Measurements from ENCODE around the gene PTPRD. TPM values are rescaled to one million over a fixed set of nuclear protein-coding genes. Genes with fewer than 3 reads are reported as not detected.

The PTPRD gene
- total RNA-seq, 1 donor from 2014 or later = 75.7 TPM

GRCh38 chr9:8800196-8800595 lies 1812.6 kb downstream of the PTPRD start:
- Histone ChIP-seq H3K4me1 (ENCODE audit: control insufficient read depth in 3 of 3, insufficient read depth in 3 of 3, low read length in 3 of 3) (no peaks in the 10 kb centered on the region), H3K36me3 (ENCODE audit: control insufficient read depth in 3 of 3, insufficient read depth in 3 of 3, low read length in 3 of 3) (no peaks in the 10 kb centered on the region), H3K27me3 (ENCODE audit: control insufficient read depth in 3 of 3, insufficient read depth in 3 of 3, low read length in 3 of 3) (no peaks in the 10 kb centered on the region), H3K4me3 (ENCODE audit: low read length in 3 of 3) (no peak overlapping the region), H3K27ac (ENCODE audit: low read depth, low read length) (no peak overlapping the region), H3K9me3 (ENCODE audit: control insufficient read depth in 3 of 3, low read length in 3 of 3) (no peaks in the 10 kb centered on the region), H3K9ac (ENCODE audit: low read depth in 1 of 3, low read length in 3 of 3) (no peak overlapping the region)

GRCh38 chr9:8799615-8800014 lies 1813.2 kb downstream of the PTPRD start:
- H3K9me3 ChIP-seq (ENCODE audit: control insufficient read depth in 3 of 3, low read length in 3 of 3) = no peaks in the 10 kb centered on the region
- no peaks in the 10 kb centered on the region for H3K27me3 ChIP-seq (ENCODE audit: control insufficient read depth in 3 of 3, insufficient read depth in 3 of 3, low read length in 3 of 3)
- no peaks in the 10 kb centered on the region for H3K36me3 ChIP-seq (ENCODE audit: control insufficient read depth in 3 of 3, insufficient read depth in 3 of 3, low read length in 3 of 3)
- no peak overlapping the region for H3K4me3 ChIP-seq (ENCODE audit: low read length in 3 of 3)
- no peaks in the 10 kb centered on the region for H3K4me1 ChIP-seq (ENCODE audit: control insufficient read depth in 3 of 3, insufficient read depth in 3 of 3, low read length in 3 of 3)
- H3K9ac ChIP-seq (ENCODE audit: low read depth in 1 of 3, low read length in 3 of 3) = no peak overlapping the region
- H3K27ac ChIP-seq (ENCODE audit: low read depth, low read length) = no peak overlapping the region

- Histone ChIP-seq H3K36me3 (ENCODE audit: control insufficient read depth in 3 of 3, insufficient read depth in 3 of 3, low read length in 3 of 3) (no peaks in the 10 kb centered on the region), H3K9ac (ENCODE audit: low read depth in 1 of 3, low read length in 3 of 3) (no peak overlapping the region), H3K27me3 (ENCODE audit: control insufficient read depth in 3 of 3, insufficient read depth in 3 of 3, low read length in 3 of 3) (no peaks in the 10 kb centered on the region), H3K4me3 (ENCODE audit: low read length in 3 of 3) (no peak overlapping the region), H3K4me1 (ENCODE audit: control insufficient read depth in 3 of 3, insufficient read depth in 3 of 3, low read length in 3 of 3) (no peaks in the 10 kb centered on the region), H3K27ac (ENCODE audit: low read depth, low read length) (no peak overlapping the region), H3K9me3 (ENCODE audit: control insufficient read depth in 3 of 3, low read length in 3 of 3) (no peaks in the 10 kb centered on the region)
These were observed 1813.6 kb downstream of the PTPRD start for GRCh38 chr9:8799206-8799605.

DNA sequence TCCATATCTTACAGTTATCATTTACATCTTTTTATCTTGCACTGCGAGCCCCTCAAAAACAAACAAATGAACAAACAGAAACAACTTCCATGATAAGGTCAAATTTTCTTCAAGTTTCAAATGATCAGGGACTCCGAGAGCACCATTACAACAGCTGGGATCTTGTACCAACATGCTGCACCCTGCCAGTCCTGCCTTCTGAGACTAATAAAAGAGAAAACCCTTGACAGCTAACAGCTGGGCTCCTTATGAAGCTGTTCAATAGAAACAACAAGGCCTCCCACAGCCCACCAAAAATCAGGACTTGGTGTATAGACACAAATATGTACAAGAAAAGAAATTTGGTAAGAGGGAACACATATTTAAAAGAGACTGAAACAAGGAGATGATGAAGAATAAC lies 1828.0 kb downstream of the PTPRD start:
- Histone ChIP-seq H3K4me3 (ENCODE audit: low read length in 3 of 3) (no peak overlapping the region), H3K27ac (ENCODE audit: low read depth, low read length) (no peak overlapping the region)

GRCh38 chr9:8783941-8784340 lies 1828.9 kb downstream of the PTPRD start:
- Histone ChIP-seq H3K27ac (ENCODE audit: low read depth, low read length) (no peak overlapping the region), H3K4me1 (ENCODE audit: control insufficient read depth in 3 of 3, insufficient read depth in 3 of 3, low read length in 3 of 3) (no peaks in the 10 kb centered on the region), H3K4me3 (ENCODE audit: low read length in 3 of 3) (no peak overlapping the region), H3K9ac (ENCODE audit: low read depth in 1 of 3, low read length in 3 of 3) (no peak overlapping the region), H3K9me3 (ENCODE audit: control insufficient read depth in 3 of 3, low read length in 3 of 3) (no peaks in the 10 kb centered on the region), H3K27me3 (ENCODE audit: control insufficient read depth in 3 of 3, insufficient read depth in 3 of 3, low read length in 3 of 3) (no peaks in the 10 kb centered on the region), H3K36me3 (ENCODE audit: control insufficient read depth in 3 of 3, insufficient read depth in 3 of 3, low read length in 3 of 3) (no peaks in the 10 kb centered on the region)

More for the DNA sequence above, 1828.0 kb downstream of the PTPRD start:
- H3K9me3 ChIP-seq (ENCODE audit: control insufficient read depth in 3 of 3, low read length in 3 of 3) = no peaks in the 10 kb centered on the region
- no peaks in the 10 kb centered on the region for H3K36me3 ChIP-seq (ENCODE audit: control insufficient read depth in 3 of 3, insufficient read depth in 3 of 3, low read length in 3 of 3)
- no peak overlapping the region for H3K9ac ChIP-seq (ENCODE audit: low read depth in 1 of 3, low read length in 3 of 3)
- no peaks in the 10 kb centered on the region for H3K27me3 ChIP-seq (ENCODE audit: control insufficient read depth in 3 of 3, insufficient read depth in 3 of 3, low read length in 3 of 3)
- H3K4me1 ChIP-seq (ENCODE audit: control insufficient read depth in 3 of 3, insufficient read depth in 3 of 3, low read length in 3 of 3) = no peaks in the 10 kb centered on the region

DNA sequence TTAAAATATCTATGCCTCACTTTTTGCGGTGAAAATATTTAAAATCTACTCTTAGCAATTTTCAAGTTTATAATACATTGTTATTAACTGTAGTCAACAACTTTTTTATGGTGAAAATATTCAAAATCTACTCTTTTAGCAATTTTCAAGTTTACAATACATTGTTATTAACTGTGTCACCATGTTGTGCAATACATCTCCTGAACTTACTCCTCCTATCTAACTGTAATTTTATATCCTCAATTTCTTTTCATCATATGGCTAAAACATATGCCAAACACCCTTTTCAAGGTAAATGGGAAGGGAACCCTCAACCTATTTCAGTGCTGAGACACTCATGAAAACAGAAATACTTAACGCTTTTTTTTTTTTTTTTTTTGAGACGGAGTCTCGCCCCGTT lies 1830.6 kb downstream of the PTPRD start:
- Histone ChIP-seq H3K36me3 (ENCODE audit: control insufficient read depth in 3 of 3, insufficient read depth in 3 of 3, low read length in 3 of 3) (no peaks in the 10 kb centered on the region), H3K9ac (ENCODE audit: low read depth in 1 of 3, low read length in 3 of 3) (no peak overlapping the region), H3K9me3 (ENCODE audit: control insufficient read depth in 3 of 3, low read length in 3 of 3) (no peaks in the 10 kb centered on the region), H3K27me3 (ENCODE audit: control insufficient read depth in 3 of 3, insufficient read depth in 3 of 3, low read length in 3 of 3) (no peaks in the 10 kb centered on the region), H3K27ac (ENCODE audit: low read depth, low read length) (no peak overlapping the region), H3K4me1 (ENCODE audit: control insufficient read depth in 3 of 3, insufficient read depth in 3 of 3, low read length in 3 of 3) (no peaks in the 10 kb centered on the region), H3K4me3 (ENCODE audit: low read length in 3 of 3) (no peak overlapping the region)

- Histone ChIP-seq H3K27me3 (ENCODE audit: control insufficient read depth in 3 of 3, insufficient read depth in 3 of 3, low read length in 3 of 3) (no peaks in the 10 kb centered on the region), H3K9me3 (ENCODE audit: control insufficient read depth in 3 of 3, low read length in 3 of 3) (no peaks in the 10 kb centered on the region), H3K36me3 (ENCODE audit: control insufficient read depth in 3 of 3, insufficient read depth in 3 of 3, low read length in 3 of 3) (no peaks in the 10 kb centered on the region), H3K27ac (ENCODE audit: low read depth, low read length) (no peak overlapping the region), H3K4me1 (ENCODE audit: control insufficient read depth in 3 of 3, insufficient read depth in 3 of 3, low read length in 3 of 3) (no peaks in the 10 kb centered on the region), H3K4me3 (ENCODE audit: low read length in 3 of 3) (no peak overlapping the region), H3K9ac (ENCODE audit: low read depth in 1 of 3, low read length in 3 of 3) (no peak overlapping the region)
These were observed 1831.3 kb downstream of the PTPRD start for GRCh38 chr9:8781458-8781857.

GRCh38 chr9:8780386-8780785 lies 1832.4 kb downstream of the PTPRD start:
- no peak overlapping the region for H3K4me3 ChIP-seq (ENCODE audit: low read length in 3 of 3)
- no peaks in the 10 kb centered on the region for H3K27me3 ChIP-seq (ENCODE audit: control insufficient read depth in 3 of 3, insufficient read depth in 3 of 3, low read length in 3 of 3)
- H3K9ac ChIP-seq (ENCODE audit: low read depth in 1 of 3, low read length in 3 of 3) = no peak overlapping the region
- no peak overlapping the region for H3K27ac ChIP-seq (ENCODE audit: low read depth, low read length)
- H3K9me3 ChIP-seq (ENCODE audit: control insufficient read depth in 3 of 3, low read length in 3 of 3) = no peaks in the 10 kb centered on the region
- no peaks in the 10 kb centered on the region for H3K36me3 ChIP-seq (ENCODE audit: control insufficient read depth in 3 of 3, insufficient read depth in 3 of 3, low read length in 3 of 3)
- no peaks in the 10 kb centered on the region for H3K4me1 ChIP-seq (ENCODE audit: control insufficient read depth in 3 of 3, insufficient read depth in 3 of 3, low read length in 3 of 3)

GRCh38 chr9:8779478-8779877 lies 1833.3 kb downstream of the PTPRD start:
- Histone ChIP-seq H3K4me3 (ENCODE audit: low read length in 3 of 3) (no peak overlapping the region), H3K9me3 (ENCODE audit: control insufficient read depth in 3 of 3, low read length in 3 of 3) (no peaks in the 10 kb centered on the region), H3K27ac (ENCODE audit: low read depth, low read length) (no peak overlapping the region), H3K27me3 (ENCODE audit: control insufficient read depth in 3 of 3, insufficient read depth in 3 of 3, low read length in 3 of 3) (no peaks in the 10 kb centered on the region), H3K36me3 (ENCODE audit: control insufficient read depth in 3 of 3, insufficient read depth in 3 of 3, low read length in 3 of 3) (no peaks in the 10 kb centered on the region), H3K9ac (ENCODE audit: low read depth in 1 of 3, low read length in 3 of 3) (no peak overlapping the region), H3K4me1 (ENCODE audit: control insufficient read depth in 3 of 3, insufficient read depth in 3 of 3, low read length in 3 of 3) (no peaks in the 10 kb centered on the region)

GRCh38 chr9:8778356-8778755 lies 1834.4 kb downstream of the PTPRD start:
- H3K4me3 ChIP-seq (ENCODE audit: low read length in 3 of 3) = no peak overlapping the region
- H3K27ac ChIP-seq (ENCODE audit: low read depth, low read length) = no peak overlapping the region
- no peaks in the 10 kb centered on the region for H3K9me3 ChIP-seq (ENCODE audit: control insufficient read depth in 3 of 3, low read length in 3 of 3)
- H3K36me3 ChIP-seq (ENCODE audit: control insufficient read depth in 3 of 3, insufficient read depth in 3 of 3, low read length in 3 of 3) = no peaks in the 10 kb centered on the region
- H3K4me1 ChIP-seq (ENCODE audit: control insufficient read depth in 3 of 3, insufficient read depth in 3 of 3, low read length in 3 of 3) = no peaks in the 10 kb centered on the region
- no peaks in the 10 kb centered on the region for H3K27me3 ChIP-seq (ENCODE audit: control insufficient read depth in 3 of 3, insufficient read depth in 3 of 3, low read length in 3 of 3)
- H3K9ac ChIP-seq (ENCODE audit: low read depth in 1 of 3, low read length in 3 of 3) = no peak overlapping the region

- H3K9ac ChIP-seq (ENCODE audit: low read depth in 1 of 3, low read length in 3 of 3) = no peak overlapping the region
These were observed 1840.5 kb downstream of the PTPRD start for GRCh38 chr9:8772302-8772701.

More at GRCh38 chr9:8772302-8772701, 1840.5 kb downstream of the PTPRD start:
- Histone ChIP-seq H3K9me3 (ENCODE audit: control insufficient read depth in 3 of 3, low read length in 3 of 3) (no peaks in the 10 kb centered on the region), H3K4me1 (ENCODE audit: control insufficient read depth in 3 of 3, insufficient read depth in 3 of 3, low read length in 3 of 3) (no peaks in the 10 kb centered on the region), H3K27me3 (ENCODE audit: control insufficient read depth in 3 of 3, insufficient read depth in 3 of 3, low read length in 3 of 3) (no peaks in the 10 kb centered on the region), H3K4me3 (ENCODE audit: low read length in 3 of 3) (no peak overlapping the region), H3K27ac (ENCODE audit: low read depth, low read length) (no peak overlapping the region), H3K36me3 (ENCODE audit: control insufficient read depth in 3 of 3, insufficient read depth in 3 of 3, low read length in 3 of 3) (no peaks in the 10 kb centered on the region)
